GM12891 (cell line): ENCODE measurements around the gene ZP1.

ENCODE experiments used
- PAX5 ChIP-seq: IDR thresholded peaks from 2 replicates; pipeline ENCODE4 v1.6.1; 2011; ENCODE audit warnings: low read length, moderate library complexity, mild to moderate bottlenecking; ENCODE audit not compliant: insufficient read depth, severe bottlenecking
- POLR2A ChIP-seq: IDR thresholded peaks from 2 replicates; pipeline ENCODE4 v1.6.1; 2011; ENCODE audit warnings: low read depth, low read length, control low read depth
- POLR2AphosphoS5 ChIP-seq: IDR thresholded peaks from 2 replicates; pipeline ENCODE4 v1.6.1; 2011; ENCODE audit warnings: low read depth, low read length, control low read depth
- SPI1 ChIP-seq: IDR thresholded peaks from 2 replicates; pipeline ENCODE4 v1.6.1; 2011; ENCODE audit warnings: low read depth, low read length, control low read depth
- TAF1 ChIP-seq: IDR thresholded peaks from 2 replicates; pipeline ENCODE4 v1.6.1; 2011; ENCODE audit warnings: low read depth, low read length, control low read depth

GRCh38 chr11:60912223-60912850, 45.0 kb downstream of the ZP1 start:
- no peak for TF ChIP-seq POLR2AphosphoS5
- no peak for TF ChIP-seq POLR2A
- TF ChIP-seq TAF1 = no peak
- TF ChIP-seq SPI1 = no peak
- no peak for TF ChIP-seq PAX5
